GM12891 (cell line): Measurements from ENCODE around the gene GRAMD2B.

ENCODE experiments used
- POLR2A ChIP-seq: IDR thresholded peaks from 2 replicates; pipeline ENCODE4 v1.6.1; 2011; ENCODE audit warnings: low read depth, low read length, control low read depth
- POLR2AphosphoS5 ChIP-seq: IDR thresholded peaks from 2 replicates; pipeline ENCODE4 v1.6.1; 2011; ENCODE audit warnings: low read depth, low read length, control low read depth
- SPI1 ChIP-seq: IDR thresholded peaks from 2 replicates; pipeline ENCODE4 v1.6.1; 2011; ENCODE audit warnings: low read depth, low read length, control low read depth
- TAF1 ChIP-seq: IDR thresholded peaks from 2 replicates; pipeline ENCODE4 v1.6.1; 2011; ENCODE audit warnings: low read depth, low read length, control low read depth

- no peak for TF ChIP-seq TAF1
- no peak for TF ChIP-seq POLR2AphosphoS5
- no peak for TF ChIP-seq POLR2A
- no peak for TF ChIP-seq SPI1
These were observed 113.7 kb downstream of the GRAMD2B start for GRCh38 chr5:126536874-126537273.
